ENCODE measurements around the gene ARHGEF18.

GRCh38 chr19:7394731-7395359, 46.1 kb downstream of the ARHGEF18 start:
- no peak for TF ChIP-seq EZH2 (IDR thresholded peaks at IDR 0.05; ENCODE audit: insufficient read depth, poor library complexity, severe bottlenecking)
- TF ChIP-seq EZH2phosphoT487 (IDR thresholded peaks at IDR 0.05; ENCODE audit: insufficient read depth, low read depth), result no peak

Data from GM23248 (cell line).